Measurements from ENCODE around the gene VAMP2.

DNA sequence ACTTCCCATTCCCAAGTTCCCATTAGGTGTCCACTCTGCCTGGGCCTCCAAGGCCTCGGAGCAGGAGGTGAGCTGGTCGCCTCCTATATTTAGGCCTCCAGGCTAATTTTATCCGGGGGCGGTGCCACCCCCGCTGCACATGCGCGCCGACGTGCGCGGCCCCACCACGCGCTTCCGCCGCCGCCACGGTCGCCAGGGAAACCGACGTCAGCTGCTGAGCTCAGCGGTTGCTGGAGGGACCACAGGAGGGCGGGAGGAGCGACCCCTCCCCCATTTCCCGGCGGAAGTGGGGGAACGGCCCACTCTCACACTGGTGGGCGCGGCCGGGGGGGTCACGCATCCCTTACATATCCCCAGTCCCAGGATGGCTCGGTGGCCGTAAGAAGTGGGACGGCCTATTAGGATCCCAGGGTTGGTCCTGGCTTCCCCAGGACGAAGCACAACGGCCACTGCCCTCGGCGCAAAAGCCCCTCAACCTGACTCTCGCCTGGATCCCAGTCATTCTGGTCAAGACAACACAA lies 11.6 kb downstream of the VAMP2 start:
- no peak for TF ChIP-seq CEBPB (IDR thresholded peaks at IDR 0.05)
- peak; percentile 79; the same call in 1 of the 2 replicates for TF ChIP-seq EGR1 (IDR thresholded peaks at IDR 0.05)
